SKM-1 treated with dmso at 0.1 percent for 144 hours (cell line): ENCODE results near the gene CSRP1.
A peak's percentile ranks its signal among the peaks of the same experiment; 100 is the strongest.
"Not testable (repeated sequence)": the region's sequence is repeated elsewhere in the genome, so short reads cannot be mapped to it uniquely, and the experiment has no call there.

ENCODE experiments used
- DNase-seq: peaks from one replicate; lab custom pipeline; 2025; ENCODE audit not compliant: unreplicated experiment; lab: John Stamatoyannopoulos, UW

Gene CSRP1

DNA sequence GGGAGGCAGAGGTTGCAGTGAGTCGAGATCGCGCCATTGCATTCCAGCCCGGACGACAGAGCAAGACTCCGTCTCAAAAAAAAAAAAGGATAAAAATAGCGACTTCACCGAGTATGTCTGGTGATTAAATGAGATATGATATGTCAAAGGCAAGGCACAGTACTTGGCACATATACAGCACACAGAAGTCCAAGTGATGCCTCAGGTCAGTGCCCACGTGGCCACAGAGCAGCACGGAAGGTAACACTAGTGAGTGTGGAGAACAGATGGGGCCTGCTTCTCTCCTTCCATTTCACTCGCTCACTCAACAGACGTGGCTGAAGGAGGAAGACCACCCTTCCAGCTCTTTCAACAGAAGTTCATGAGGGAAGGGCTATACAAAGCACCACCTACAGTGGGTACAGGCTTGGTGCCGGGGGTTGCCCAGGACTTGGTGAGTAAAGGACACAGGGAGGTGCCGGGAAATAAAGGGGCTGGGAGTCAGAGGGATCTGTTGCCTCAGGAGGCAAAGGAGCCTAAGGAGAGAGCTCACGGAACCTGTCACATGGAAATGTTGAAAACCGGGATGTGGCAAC, 8.9 kb downstream of the CSRP1 start:
- no peak for DNase-seq

DNA sequence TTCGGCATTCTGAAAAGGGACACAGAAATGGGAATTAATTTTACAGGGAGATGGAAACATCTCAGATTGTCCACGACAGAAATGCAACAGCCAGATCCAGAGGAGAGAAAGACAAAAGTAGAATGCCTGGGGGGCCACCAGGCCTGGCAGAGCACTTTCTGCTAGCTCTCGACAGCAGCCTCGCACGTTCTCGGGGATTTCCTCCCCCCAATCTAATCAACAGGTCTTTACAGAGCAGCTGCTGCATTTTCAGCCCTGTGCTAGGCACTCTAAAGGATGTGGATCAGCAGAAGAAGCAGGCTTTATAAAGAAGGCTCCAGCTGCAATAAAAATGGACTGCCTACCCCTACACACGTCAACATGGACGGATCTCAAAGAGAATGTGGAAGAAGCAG, 10.6 kb downstream of the CSRP1 start:
- DNase-seq, result no peak

DNA sequence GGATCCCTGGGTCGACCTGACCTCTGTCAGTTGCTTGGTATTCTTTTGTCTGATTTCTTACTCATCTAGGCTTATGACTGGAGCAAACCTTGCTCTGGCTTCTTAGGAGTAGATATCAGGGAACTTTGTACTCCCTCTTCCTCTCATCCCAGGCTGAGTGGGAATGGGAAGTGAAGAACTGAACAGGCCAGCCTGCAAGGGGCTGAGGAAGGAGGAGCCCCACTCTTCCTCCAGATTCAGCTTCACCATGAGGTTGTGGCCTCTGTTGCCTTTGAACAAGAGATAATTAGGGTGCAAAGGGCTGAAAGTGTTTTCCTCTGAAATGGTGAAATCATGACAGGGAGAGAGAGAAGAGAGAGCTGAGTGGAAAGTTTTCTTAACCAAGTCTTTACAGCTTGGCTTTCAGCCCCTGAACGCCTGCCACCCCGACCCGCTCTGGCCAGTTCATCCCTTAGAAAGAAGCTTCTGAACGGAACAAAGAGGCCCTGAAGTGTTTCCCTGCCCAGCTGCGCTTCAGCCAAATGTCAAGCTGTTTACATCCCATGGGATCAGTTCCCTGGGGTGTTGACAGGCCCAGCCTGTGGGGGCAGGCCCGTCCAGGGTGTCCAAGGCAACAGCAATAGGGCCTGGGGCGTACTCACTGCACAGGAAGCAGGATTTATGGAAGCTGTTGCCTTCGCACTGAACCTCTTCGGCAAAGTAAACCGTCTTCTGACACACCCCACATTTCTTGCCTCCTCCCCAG, 11.2 kb downstream of the CSRP1 start:
- DNase-seq, result no peak

DNA sequence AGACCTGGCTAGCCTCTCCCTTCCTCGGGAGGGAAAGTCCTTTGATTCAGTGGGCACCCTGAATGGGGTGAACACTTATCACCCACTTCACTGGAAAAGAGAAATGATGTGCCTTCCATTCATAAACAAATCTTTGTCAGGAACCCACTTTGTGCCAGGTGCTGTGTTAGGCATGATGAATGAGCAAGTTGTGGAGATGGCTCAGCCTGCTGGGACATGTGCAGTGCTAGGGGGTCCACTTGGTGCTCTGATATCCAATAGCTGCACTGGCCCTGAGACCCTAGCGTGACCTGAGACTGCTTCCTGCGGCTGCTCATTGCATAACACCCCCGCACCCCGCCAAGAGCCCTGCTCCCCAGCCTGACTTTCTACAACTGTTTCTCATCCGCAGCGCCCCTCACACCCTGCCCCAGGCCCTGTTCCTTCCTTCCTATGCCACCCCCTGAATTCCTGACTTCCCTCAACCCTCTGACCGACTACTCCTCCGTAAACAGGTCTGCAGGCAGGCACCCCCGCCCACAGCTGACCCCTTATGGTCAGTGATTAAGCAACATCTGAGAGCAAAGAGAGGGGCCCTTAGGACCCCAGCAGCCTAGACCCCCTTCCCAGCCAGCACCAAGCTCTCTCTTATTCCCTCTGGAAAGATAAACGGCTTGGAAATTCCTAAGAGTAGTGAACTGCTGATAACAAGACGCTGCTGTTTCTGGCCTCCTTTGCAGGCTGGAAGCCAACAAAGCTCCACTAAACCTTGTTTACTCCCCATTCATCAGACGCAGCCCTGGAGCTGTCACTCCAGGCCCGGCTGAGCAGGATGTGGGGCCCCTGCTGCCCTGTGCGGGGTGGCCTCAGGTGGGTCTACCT, 12.9 kb downstream of the CSRP1 start:
- DNase-seq, result no peak

DNA sequence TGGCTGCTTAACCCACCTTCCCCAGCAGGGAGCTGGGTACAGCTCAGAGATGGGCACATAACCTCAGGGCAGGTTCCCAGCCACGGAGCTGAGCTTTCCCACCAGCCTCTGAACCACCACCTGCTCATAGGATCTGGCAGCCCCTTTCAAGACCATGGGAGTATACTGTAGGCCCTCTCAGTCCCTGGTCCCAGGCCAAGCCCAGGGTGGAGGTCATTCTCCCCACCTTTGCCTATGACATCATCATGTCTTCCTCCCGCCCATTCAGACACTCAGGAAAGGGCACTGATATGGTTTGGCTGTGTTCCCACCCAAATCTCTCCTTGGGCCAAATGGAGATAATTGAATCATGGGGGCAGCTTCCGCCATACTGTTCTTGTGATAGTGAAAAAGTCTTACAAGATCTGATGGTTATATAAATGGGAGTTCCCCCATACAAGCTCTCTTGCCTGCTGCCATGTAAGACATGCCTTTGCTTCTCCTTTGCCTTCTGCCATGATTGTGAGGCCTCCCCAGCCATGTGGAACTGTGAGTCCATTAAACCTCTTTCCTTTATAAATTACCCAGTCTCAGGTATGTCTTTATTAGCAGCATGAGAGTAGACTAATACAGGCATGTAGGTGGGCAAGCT, 13.8 kb downstream of the CSRP1 start:
- not testable (repeated sequence) for DNase-seq

DNA sequence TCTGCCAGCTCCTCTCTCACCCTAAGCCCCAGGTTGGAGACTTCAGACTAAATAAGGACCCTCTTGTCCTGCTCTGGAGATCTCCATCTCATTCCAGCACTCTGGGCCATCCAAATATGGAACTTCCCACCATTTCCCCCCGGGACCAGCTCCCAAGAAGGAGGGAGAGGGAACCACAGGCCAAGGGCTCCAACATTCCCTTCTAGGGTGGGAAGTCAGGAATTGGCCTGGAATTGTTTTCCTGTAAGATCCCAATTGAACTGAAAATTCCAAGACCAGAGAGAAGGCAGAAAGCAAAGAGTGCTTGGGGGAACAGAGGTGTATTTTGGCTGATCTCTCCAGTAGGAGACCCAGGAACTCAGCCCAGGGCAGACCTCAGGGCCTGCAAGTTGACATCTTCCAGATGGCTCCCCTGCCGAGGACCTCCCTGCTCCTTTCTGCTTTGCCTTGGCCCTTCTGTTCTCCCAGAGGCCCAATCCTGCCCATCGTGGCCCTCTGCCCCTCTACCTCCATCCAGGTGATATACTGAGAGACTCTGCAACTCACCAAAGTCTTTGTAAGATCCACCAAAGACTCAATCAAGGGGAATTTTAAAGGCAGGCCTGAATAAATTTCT, 14.9 kb downstream of the CSRP1 start:
- no peak for DNase-seq

DNA sequence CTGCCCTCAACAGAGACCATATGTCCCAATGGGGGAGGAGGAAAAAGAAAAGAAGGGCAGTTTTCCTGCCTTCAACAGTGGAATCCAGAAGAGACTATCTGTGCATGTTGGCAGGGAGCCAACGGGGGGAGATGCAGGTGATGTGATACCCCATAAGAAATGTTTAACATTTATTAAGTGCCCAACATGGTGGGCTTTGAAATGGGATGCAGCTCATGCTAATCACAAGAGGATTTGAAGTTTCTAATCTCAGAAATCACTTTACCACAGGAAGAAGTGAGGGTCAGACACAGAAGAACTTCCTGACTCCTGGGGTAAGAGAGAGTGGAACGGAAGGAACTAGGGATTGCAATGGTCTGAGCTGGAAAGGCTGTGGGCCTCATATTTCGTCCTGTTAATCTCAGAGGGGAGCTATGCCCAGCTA, 16.2 kb downstream of the CSRP1 start:
- DNase-seq, result no peak

DNA sequence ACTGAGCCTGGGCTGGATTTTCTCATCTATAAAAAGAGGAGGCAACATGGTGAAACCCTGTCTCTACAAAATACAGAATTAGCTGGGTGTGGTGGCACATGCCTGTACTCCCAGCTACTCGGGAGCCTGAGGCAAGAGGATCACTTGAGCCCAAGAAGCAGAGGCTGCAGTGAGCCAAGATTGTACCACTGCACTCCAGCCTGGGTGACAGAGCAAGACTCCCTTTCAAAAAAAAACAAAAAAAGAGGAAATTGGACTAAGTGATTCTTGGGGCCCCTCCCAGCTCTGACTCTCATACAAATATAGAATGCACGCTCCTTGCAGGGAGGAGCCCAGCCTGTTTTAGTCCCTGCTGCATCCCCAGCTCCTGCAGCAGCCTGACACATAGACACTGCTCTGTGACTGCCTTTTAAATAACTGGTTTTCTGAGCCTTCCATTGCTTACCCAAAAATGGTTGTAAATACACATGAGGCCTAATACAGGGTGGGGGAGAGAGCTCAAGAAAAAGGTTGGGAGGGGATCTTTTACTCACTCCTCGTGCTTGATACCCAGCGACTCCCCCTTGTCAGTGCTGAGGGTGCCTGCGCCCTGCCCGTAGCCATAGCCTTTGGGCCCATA, 17.2 kb downstream of the CSRP1 start:
- DNase-seq, result peak; percentile 24

DNA sequence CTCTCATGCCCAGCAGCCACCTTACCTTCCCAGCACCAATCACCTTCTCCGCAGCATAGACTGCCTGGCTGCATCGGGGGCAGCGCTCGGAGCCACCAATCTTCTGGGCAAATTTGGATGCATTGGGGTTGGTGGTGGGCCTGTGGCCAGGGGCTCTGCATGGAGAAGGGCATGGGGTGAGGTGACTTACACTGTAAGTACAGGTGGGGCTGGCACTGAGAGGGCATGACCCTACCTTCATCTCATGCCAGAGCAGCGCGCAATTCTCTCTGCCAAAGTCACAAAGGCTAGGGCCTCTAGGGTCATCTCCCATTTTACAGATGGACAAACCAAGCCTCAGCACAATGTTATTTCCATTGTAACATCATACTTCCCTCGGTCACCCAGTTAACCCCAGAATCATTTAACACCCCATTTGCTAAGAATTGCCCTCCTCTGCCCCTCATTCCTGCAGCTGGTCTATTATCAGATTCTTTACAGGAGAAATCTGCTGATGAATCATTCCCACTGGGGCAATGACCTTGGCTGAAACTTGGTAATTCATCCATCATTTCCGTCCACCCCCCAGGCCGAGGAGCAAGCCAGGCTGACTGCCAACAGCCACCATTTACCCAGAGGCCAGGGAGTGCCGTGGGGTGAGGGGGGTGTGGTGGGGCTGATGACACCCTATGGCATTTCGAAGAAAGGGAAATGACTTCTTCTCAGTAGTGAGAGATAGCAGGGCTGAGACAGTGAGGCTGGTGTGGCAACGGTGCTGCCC, 17.9 kb downstream of the CSRP1 start:
- no peak for DNase-seq

DNA sequence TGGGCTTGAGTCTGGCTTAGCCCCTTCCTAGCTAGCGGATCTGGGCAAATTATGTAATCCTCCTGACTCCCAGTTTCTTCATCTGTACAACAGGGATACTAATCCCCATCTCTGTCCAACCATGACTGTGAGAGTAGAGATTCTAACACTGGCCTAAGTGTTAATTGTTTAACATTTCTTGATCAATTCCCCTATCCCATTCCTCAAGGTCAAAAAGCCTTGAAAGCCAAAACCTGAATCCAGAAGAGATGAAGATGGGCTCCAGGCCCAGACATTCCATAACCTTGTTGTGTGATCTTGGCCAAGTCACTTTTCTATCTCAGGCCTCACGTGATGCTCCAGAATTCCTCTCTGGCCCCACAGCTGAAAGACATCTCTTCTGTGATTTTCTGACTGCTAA, 19.2 kb downstream of the CSRP1 start:
- no peak for DNase-seq

DNA sequence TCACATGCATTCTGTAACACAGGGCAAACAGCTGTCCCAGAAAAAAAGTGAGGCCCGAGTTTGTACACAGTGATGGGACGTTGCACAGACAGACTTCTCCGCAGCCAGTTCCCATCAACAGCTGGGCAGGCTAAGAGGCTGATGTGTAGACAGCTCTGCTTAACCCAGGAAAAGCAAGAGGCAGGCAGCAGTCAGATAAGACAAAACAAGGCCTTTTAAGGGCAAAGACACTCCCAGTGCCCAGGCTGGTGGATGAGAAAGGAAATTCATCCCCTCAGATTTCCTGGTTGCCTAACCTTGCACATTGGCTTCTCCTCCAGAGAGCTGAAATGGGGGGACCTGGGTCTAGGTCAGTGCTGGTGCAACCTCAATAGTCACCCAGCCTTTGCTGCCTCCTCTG, 20.7 kb downstream of the CSRP1 start:
- no peak for DNase-seq

DNA sequence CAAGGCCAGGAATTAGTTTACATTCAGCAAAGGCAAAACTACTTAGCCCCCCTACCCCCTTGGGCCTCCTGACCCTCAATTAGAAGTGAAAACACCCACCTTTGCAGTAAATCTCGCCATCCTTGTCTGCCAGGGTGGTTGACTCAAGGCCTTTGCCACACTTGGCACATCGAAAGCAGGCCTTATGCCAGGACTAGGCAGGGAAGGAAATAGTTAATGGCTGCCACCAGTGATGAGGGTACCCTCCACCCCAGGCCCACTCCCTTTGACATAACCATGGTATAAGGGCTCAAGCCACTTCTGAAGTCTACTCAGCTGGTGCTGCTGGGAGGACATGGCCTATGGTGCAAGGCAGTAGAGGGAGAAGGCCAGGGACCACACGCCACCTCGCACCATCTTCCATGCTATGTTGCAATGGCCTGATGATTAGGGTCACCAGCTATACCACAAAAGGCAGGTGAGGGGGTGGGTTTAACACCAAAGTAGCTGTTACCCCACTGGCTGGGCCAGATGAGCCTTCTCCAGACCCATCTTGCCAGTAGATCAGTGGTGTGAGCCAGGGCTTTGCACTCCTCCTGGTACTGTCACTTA, 21.6 kb downstream of the CSRP1 start:
- DNase-seq, result no peak

DNA sequence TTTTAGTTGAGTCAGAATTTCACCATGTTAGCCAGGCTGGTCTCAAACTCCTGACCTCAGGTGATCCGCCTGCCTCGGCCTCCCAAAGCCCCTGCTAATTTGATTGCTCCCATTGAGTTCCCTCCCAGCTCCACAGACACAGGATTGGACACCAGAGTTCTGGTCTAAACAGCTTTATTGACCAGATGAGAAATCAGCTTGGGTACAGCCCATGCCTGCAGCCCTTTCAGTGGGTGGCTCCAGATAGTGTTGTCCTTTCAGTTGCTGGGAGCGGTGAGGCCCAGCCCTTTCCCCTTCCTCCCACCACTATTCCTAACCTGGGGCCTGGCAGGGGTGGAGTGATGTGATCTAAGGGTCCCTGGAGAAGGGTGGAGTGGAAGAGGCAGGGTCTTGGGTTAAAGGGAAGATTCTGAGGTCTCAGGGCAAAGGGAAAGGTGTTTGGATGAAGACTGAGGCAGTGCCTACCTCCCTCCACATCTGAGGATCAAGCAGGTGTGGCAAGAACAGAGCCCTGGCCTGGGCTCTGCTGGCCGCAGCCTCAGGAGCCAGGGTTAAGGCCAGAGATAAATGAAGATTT, 23.5 kb downstream of the CSRP1 start:
- no peak for DNase-seq

DNA sequence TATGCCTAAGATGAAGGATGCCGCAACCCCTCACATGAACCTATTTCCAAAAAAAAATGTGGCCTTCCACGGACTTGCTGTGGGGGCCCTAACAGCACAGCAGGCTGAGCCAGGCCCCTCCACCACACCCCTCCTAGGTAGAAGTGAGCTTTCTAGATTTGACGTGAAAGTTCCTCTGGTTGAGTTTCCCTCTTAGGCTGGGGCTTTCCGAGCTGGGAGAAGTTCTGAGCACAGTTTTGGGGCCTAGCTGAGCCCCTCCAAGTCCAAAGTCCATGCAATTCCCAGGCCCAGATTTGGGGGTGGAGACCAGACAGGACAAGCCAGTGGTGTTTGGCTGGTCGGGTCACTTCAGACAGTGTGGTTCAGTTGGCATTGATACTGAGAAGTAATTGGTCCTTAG, 24.2 kb downstream of the CSRP1 start:
- DNase-seq, result no peak

DNA sequence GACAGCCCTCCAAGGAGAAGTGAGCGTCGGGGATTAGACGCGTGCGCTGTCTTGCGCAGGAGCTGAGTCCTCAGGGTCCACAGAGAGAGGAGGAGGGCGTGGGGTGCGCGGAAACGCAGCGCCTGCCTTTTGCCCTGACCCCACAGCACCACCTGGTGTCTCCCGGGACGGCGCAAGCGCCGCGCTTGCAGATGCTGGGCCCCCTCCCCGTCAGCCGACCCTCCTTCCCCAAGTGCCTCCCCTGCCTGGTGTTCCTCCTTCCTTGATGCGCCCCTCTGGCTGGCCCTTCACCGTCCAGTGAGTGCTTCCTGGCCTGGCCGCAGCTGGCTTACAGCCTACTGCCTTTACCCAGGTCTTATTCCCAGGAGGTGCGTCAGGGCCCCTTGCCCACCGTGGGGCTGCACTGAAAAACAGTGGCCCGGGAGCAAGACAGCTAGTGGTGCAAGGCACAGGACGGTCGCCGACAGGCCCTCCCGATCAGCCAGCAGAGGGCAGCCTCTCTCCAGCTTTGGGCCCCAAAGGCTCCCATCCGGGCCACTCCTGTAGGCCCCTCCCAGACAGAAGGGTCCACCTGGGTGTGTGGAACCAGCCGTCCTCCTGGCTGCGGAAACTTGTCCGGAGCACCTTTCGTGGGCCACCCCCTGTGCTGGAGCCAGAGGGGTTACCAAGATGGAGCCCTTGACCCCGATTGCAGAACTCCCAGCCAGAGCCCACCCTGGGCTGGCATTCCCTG, 25.0 kb downstream of the CSRP1 start:
- DNase-seq, result peak; percentile 76

DNA sequence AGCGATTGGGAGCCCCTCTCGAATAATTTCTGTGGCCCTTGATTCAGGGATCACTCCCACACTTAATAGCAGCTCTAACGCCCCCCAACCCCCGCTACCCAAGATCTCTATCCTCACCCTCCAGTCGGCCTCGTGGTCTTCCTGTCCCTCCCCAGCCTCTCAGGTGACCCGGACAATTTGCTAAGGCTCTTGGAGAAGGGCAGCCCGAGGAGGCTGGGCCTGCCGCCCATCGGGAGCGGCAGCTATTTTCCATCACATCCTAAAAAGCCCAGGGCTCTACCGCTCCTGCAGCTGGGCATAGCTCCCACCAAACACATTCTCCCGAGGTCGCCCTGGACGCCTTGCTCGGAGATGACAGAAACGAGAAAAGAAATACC, 25.9 kb downstream of the CSRP1 start:
- no peak for DNase-seq

DNA sequence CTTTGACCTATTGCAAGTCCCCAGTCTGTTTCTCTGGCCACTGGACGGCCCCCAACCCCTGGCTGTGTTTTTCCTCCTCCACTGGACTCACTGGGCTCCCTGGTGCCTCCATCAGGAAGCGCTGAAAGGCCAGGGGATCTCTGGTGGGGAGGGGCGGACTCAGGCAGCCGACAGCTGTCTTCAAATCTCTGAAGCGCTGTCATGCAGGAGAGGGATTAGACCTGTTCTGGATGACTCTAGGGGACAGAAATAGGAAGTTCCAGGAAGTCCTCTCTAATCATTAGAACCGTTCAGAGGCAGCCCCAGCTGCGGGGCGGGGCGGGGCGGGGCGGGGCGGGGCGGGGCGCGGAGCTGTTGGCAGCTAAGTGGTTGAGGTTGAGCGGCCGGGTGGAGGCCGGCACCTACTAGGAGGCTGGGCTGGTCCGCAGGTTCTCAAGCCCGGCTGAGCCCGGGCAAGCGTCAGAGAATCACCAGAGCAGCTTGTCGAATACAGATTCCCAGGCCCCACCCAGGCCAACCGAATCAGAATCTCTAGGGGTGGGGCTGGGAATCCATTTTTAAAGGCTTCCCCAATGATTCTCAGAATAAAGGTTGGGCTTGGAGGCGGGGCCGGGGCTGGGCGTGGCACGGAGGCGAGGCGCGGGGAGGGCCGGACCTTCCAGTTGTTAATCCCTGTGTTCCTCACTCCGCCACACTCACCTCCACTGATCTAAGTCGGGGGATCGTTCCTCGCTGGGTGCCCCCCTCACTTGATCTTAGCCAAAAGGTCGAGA, 26.5 kb downstream of the CSRP1 start:
- peak; percentile 25 for DNase-seq

DNA sequence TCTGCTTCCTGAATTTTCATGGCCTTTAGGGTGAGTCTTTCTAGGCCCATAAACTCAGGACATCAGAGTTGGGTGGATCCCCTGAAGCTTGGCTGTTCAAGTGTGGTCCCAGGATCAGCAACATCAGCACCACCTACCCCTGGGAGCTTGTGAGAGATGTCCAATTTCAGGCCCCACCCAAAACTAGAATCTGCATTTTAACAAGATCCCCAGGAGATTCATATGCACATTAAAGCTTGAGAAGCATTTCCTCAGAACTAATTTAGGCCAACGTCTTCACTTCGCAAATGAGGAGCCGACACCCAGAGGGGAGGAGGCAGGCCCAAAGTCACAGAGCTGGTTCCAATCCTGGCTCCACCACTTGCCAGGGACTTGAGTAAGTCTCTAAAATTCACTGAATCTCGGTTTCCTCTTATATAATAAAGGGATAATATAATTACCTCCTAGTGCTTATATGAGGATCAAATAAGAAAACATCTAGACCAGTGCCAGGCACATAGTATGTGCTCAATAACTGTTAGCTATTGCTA, 27.7 kb downstream of the CSRP1 start:
- no peak for DNase-seq
